Measurements from ENCODE around the gene DNM2.

The DNM2 gene

DNA sequence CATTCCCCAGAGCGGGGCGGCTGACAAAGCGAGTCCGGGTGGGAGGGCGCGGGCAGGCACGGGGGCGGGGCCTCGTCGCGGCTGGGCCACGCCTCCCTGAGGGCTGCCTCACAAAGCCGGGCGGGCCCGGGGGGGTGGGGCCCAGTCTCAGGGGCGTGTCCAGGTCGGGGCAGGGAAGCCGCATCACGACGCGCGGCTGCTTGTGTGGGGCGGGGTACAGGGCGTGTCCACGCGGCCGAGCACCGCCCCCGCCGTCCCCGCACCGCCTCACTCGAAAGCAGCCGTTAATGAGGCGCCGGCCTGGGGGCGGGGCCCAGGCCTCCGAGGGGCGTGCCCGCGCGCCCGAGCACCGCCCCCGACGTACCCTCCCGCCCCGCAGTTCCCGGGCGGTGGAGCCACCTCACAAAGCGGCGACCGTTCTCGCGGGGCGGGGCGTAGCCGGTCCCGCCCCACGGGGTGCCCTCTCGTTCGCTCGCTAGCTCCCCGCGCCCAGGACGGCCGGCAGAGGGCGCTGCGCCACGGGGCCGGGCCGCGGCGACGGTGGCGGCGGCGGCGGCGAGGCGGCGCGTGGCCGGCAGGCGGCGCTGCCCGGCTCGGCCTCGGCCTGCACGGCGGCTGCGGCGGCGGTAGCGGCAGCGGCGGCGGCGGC is 153.2 kb downstream of the DNM2 start, which contains the start of gene CARM1:
Gene CARM1, plus strand, starts transcription at position 599 of the 649 bp plus-strand sequence. CDS start 150 bp downstream, outside the sequence.
- TF ChIP-seq, protein P1, sequence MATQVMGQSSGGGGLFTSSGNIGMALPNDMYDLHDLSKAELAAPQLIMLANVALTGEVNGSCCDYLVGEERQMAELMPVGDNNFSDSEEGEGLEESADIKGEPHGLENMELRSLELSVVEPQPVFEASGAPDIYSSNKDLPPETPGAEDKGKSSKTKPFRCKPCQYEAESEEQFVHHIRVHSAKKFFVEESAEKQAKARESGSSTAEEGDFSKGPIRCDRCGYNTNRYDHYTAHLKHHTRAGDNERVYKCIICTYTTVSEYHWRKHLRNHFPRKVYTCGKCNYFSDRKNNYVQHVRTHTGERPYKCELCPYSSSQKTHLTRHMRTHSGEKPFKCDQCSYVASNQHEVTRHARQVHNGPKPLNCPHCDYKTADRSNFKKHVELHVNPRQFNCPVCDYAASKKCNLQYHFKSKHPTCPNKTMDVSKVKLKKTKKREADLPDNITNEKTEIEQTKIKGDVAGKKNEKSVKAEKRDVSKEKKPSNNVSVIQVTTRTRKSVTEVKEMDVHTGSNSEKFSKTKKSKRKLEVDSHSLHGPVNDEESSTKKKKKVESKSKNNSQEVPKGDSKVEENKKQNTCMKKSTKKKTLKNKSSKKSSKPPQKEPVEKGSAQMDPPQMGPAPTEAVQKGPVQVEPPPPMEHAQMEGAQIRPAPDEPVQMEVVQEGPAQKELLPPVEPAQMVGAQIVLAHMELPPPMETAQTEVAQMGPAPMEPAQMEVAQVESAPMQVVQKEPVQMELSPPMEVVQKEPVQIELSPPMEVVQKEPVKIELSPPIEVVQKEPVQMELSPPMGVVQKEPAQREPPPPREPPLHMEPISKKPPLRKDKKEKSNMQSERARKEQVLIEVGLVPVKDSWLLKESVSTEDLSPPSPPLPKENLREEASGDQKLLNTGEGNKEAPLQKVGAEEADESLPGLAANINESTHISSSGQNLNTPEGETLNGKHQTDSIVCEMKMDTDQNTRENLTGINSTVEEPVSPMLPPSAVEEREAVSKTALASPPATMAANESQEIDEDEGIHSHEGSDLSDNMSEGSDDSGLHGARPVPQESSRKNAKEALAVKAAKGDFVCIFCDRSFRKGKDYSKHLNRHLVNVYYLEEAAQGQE (IDR thresholded peaks at IDR 0.05; ENCODE audit: insufficient read depth in 1 of 2, low read depth in 2 of 2, low read length in 2 of 2): no peak
- peak; percentile 88 for TF ChIP-seq FOXP2 (optimal IDR thresholded peaks at IDR 0.05; ENCODE audit: borderline replicate concordance, extremely low read depth, extremely low read length, insufficient read depth)

DNA sequence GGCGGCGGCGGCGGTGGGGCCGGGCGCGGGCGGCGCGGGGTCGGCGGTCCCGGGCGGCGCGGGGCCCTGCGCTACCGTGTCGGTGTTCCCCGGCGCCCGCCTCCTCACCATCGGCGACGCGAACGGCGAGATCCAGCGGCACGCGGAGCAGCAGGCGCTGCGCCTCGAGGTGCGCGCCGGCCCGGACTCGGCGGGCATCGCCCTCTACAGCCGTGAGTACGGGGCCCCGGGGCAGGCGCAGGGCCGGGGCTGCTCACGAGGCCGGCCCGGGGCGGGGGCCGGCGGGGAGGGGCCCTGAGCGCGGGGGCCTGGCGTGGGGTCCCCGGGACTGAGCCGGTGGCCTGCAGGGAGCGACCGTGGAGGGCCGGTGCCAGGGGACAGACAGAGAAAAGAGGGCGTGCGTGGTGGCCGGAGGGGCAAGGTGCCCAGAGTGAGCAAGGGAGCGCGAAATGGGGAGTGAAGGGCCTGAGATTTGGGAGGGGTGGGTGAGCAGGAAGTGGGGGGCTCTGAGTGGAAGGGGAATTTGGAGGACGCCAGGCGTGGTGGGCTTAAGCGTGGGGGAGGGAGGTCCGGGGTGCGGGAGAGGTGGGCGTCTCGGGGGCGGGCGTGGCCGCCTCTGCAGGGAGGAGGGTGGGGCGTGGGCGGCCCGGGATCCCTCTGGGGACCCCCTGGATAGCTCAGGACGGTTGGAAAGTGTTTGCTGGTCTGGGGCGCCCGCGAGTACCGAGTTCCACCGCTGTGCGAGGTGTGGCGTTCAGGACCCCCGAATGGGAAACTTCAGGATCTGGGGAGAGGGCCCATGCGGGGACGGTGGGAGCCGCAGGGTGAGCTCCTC is 154.0 kb downstream of the DNM2 start:
- TF ChIP-seq SIN3A (IDR thresholded peaks at IDR 0.05; ENCODE audit: borderline replicate concordance, insufficient read depth, low read length) (0 out of 2 replicates have a peak, but pooled peaks have one; percentile 18), POLR2AphosphoS5 (IDR thresholded peaks at IDR 0.05; ENCODE audit: low read depth, low read length) (no peak; the same call in 1 of the 2 replicates)
- TF ChIP-seq, protein P1 (IDR thresholded peaks at IDR 0.05; ENCODE audit: insufficient read depth in 1 of 2, low read depth in 2 of 2, low read length in 2 of 2): no peak

DNA sequence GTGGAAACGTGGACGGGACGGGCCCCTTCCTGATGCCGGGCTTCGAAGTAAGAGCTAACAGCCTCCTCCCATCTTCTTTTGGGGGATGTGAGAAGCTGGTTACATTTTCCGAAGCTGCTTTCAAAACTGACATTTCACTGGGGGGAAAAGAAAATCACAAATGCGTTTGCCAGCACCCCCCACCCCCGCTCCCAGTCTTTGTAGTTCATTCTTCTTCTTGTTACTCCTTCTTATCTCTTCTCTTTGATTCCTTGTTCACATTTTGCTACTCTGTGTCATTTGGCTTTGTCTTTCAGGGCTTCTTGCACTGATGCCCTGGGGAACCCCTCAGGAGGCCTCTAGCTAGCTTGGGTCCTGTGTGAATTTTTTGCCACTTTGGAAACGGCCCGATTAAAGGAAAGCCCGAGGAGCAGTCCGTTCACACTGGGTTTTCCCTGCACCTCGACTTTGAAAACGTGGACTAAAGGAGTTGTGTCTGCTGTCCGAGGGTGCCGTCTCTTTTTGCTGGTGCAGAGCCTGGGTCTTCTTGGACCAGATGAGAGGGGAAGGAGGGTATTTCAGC is 154.7 kb downstream of the DNM2 start:
- TF ChIP-seq TAF1 (IDR thresholded peaks at IDR 0.05; ENCODE audit: borderline replicate concordance, insufficient read depth, low read length) (no peak), FOXP2 (optimal IDR thresholded peaks at IDR 0.05; ENCODE audit: borderline replicate concordance, extremely low read depth, extremely low read length, insufficient read depth) (no peak), SIN3A (IDR thresholded peaks at IDR 0.05; ENCODE audit: borderline replicate concordance, insufficient read depth, low read length) (no peak), POLR2AphosphoS5 (IDR thresholded peaks at IDR 0.05; ENCODE audit: low read depth, low read length) (no peak)
- TF ChIP-seq, protein P1 (IDR thresholded peaks at IDR 0.05; ENCODE audit: insufficient read depth in 1 of 2, low read depth in 2 of 2, low read length in 2 of 2): no peak

DNA sequence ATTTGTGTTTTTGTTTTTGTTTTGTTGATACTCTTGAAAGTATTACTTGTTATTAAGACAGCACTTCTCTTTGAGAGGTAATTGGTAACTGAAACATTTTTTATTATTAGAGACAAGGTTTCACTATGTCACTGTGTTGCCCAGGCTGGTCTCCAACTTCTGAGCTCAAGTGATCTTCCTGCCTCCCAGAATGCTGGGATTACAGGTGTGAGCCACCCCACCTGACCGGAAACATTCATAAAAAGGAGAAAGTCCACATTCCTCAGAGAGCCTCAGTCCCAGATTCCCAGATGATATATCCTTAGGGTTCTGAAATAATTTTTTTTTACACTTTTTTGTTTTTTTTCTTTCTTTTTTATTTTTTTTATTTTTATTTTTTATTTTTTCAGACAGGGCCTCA is 156.1 kb downstream of the DNM2 start:
- no peak for TF ChIP-seq POLR2AphosphoS5 (IDR thresholded peaks at IDR 0.05; ENCODE audit: low read depth, low read length)
- TF ChIP-seq, protein P1 (IDR thresholded peaks at IDR 0.05; ENCODE audit: insufficient read depth in 1 of 2, low read depth in 2 of 2, low read length in 2 of 2): no peak
- no peak for TF ChIP-seq SIN3A (IDR thresholded peaks at IDR 0.05; ENCODE audit: borderline replicate concordance, insufficient read depth, low read length)
